Hematopoietic multipotent progenitor cell (in vitro differentiated cells): ENCODE measurements around the gene ZNF616. TPM values are rescaled to one million over a fixed set of nuclear protein-coding genes. Genes with fewer than 3 reads are reported as not detected.

Experiments used
- DNase-seq, 3 donors: peaks; one replicate each; pipeline ENCODE4 v3.0.0-alpha.2; 2011 to 2015; ENCODE audit warnings: low read depth in 2 of 3, low spot score in 2 of 3
- total RNA-seq: library from RNA; depleted of rRNA; stranded (reverse); fragments of >200 nt; gene quantifications from one replicate; pipeline ENCODE4 v1.2.3, GENCODE V29; 2012

The ZNF616 gene
- 4.0 TPM for total RNA-seq

DNA sequence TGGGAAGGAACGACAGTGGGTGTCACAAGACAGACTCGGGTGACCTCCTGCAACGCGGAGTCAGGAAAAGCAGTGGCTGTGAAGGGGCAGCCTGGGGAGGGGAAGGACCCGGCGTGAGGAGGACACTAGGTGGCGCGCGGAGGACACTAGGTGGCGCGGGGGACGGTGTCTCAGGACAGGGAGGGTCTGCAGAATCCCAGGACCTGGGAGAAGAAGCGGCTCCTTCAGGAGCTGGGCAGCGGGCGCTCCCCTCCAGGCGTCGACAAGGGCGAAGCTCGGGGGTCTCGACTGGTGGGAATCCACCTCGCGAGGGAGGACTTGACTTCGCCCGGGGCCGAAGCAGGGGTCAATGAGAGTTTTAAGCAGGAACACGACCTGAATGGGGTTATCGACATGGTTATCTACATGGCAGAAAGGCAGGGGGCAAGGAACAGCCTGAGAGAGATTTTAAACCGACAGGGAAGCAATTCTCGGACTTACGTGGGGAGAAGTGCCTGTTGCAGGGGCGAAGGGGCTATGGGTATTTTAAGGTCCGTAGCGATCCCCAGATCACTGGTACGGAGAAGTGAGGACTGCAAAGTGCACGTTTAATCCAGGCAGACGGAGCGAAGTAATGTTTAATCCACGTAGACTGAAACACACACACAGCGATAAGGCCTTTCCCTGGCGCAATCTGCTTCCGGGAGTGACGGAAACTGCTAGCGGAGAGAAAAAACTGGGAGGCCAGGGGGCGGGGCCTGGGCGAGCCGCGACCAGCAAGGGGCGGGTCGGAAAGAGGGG lies at the start of gene ZNF616:
ZNF616 (minus strand) TSS at position 687 of the 780 bp plus-strand sequence. CDS start 9,426 bp downstream, outside the sequence.
- peak; percentile 83 to 97 (median 94) for DNase-seq

DNA sequence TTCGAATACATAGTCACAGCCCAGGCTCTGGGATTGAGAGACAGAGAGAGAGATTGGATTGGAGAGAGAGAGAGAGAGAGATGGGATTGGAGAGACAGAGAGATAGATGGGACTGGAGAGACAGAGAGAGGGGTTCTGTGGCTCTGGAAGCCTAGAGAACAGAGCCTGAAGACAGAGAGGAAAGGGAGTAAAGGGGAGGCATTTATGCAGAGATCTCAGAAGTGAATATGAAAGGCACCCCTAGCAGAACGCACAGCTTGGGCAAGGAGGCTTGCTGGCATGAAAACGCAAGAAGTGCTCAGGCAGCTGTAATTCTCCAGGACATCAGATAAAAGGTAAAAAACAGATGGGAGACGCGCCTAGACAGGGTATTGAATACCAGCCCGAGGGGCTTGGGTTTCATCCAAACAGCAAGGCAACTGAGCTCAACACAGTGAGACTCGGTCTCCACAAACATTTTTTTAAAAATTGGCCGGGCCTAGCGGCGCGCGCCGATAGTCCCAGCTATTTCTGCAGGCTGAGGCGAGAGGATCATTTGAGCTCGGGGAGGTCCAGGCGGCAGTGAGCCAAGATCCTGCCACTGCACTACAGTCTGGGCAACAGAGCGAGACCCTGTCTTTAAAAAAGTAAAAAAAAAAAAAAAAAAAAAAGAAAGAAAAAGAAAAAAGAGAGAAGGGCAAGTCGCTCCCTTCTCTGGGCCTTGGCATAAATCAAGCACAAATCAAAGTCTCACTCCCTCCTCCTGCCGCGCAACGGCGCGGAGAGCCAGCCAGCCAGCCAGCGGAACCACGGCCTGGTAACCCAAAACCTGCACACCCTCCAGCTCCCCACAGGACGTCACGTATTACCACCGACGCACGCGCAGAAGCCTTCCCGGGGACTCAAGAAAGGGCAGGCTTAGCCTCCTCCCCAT lies 49.3 kb upstream of the ZNF616 start:
- peak in 1 of 3 donors; percentile 9 for DNase-seq

DNA sequence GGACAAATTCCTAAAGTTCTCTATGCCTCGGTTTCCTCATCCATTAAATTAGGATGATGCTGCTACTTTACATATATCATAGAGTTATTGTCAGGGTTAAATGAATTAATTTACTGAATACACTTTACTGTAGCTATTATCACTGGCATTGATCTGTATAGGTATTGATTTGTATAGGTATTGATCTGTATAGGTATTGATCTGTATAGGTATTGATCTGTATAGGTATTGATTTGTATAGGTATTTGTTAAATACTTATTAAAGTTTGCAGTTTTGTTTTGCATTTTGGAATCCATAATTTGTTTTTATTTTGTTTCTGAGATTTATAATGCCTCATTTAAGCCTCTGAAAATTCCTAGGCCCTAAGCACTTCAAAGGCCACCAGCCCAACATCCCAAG lies 47.7 kb upstream of the ZNF616 start:
- DNase-seq, result no peak

DNA sequence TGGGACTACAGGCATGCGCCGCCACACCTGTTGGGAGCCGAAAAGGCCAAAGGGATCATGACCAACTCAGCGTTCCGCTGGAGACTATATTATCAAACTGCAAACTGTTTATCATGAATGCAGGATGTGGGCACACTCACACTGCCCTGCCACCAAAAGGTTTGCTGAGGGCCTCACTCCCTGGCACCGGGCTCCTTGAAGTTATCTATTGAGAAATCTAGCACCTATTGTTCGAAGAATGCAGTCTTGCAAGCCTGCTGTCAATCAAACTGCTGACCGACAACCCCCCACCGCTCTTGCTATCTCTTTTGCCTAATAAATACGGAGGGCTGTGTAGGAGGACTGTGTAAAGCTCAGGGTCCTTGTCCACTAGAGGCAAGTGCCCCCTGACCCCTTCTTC lies 36.8 kb upstream of the ZNF616 start:
- no peak for DNase-seq

DNA sequence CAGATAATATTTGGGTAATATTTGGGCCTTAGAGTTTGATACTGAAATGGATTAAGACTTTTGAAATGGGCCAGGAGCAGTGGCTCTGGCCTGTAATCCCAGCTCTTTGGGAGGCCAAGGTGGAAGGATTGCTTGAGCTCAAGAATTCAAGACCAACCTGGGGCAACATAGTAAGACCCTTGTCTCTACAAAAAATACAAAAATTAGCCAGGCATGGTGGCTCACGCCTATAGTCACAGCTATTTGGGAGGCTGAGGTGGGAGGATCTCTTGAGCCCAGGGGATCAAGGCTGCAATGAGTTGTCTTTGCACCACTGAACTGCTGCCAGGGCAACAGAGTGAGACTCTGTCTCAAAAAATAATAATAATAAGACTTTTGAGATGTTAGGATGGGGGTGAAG lies 32.6 kb upstream of the ZNF616 start:
- DNase-seq, result no peak

DNA sequence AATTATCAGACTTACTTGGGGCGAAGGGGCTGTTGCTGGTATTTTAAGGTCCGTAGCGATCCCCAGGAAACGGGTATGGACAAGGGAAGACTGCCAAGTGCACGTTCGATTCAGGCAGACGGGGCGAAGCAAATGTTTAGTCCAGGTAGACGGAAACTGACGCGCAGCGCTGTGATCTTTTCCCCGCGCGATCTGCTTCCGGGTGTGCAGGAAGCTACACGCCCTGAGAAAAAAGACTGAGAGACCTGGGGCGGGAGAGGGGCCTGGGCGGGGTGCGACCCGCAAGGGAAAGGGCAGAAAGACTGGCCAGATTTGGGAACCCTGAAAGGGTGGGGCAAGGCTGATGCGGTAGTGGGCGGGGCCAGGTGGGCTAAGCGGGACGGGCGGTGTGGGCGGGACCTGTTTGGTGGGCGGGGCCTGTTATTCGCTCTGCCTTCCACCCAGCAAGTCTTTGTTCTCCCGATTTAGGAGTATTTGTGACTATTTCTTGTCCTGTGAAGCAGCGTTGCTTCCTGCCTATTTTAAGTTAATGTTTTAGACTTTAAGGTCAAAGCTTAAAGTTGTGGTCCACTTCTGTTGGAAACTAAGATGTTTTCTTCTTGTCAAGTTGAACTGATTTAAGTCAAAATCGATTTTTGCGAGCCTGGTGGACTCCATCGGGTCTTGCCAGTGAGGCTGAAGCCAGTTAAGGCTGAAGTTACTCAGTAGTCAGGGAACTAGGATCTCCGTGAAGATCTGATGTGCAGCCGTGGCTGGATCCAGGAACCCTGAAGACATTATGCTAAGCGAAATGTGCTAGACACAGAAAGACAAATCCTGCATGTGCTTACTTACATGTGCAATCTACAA lies 31.8 kb upstream of the ZNF616 start, which contains the start of gene ZNF836:
ZNF836 (minus strand) TSS at position 301 of the 849 bp plus-strand sequence. CDS start 3,549 bp downstream, outside the sequence.
- peak; percentile 82 to 86 (median 82) for DNase-seq

DNA sequence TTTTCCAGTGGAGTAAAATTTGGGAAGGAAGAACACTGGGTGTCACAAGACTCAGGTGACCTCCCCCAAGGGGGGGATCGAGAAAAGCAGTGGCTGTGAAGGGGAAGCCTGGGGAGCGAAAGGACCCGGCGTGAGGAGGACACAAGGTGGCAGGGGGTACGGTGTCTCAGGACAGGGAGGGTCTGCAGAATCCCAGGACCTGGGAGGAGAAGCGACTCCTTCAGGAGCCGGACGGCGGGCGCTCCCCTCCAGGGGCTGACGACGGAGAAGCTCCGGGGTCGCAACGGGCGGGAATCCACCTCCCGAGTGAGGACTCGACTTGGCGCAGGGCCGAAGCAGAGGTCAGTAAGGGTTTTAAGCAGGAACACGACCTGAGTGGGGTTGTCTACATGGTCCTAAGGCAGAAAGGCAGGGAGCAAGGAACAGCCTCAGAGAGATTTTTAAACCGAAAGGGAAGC lies 31.2 kb upstream of the ZNF616 start:
- peak in 1 of 3 donors; percentile 11 for DNase-seq

DNA sequence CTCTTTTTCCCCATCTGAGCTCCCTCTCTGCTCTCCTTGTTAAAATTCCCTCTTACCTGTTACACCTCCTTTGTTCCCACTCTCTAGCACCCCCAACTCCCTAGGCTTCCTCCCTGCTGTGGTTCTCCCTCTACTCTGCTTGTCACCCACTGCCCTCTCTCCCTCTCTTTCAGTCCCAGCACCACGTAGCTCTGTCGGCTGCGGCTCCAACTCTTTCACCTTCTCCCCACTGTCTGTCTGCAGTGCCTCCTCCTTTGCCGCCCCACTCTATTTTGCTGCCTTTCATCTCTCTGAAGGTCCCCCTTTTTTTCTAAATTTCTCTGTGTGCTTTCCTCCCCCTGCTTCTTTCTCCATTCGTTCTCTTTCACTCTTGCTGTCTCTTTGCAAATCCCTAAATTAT lies 30.6 kb upstream of the ZNF616 start:
- DNase-seq, result no peak

DNA sequence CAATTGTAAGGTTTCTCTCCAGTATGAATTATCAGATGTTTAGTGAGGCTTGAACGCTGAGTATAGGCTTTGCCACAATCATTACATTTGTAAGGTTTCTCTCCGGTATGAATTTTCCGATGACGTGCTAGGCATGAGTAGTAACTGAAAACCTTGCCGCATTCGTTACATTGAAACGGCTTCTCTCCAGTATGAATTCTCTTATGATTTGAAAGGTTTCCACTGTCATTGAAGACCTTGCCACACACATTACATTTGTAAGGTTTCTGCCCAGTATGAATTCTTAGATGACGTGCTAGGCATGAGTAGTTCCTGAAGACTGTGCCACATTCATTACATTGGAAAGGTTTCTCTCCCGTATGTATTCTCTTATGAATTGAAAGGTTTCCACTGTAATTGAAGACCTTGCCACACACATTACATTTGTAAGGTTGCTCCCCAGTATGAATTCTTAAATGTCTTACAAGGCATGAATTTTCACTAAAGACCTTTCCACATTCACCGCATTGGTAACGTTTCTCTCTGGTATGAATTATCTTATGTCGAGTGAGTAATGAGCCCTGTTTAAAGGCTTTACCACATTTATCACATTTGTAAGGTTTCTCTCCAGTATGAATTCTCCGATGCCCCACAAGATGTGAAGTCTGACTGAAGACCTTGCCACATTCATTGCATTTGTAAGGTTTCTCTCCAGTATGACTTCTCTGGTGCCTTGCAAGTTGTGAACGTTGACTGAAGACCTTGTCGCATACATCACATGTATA lies 16.0 kb upstream of the ZNF616 start:
- DNase-seq, result no peak

DNA sequence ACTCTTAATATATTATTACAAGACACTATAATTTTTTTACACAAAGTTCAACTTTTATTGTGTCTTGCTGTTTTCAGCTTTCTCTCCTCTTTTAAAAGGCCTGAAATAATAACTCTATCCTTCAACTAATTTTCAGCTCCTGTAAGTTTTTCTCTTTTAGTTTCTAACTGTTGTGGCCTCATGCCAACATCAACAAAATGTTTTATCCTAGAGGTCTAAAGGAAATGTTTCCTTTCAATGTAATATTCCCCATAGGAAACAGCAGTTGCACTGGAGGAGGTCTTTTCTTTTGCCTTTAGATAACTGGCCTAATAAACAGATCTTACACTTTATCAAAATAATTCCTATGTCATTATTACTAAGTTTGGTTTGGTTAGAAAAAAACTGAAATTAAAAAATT lies 8.5 kb upstream of the ZNF616 start:
- no peak for DNase-seq

DNA sequence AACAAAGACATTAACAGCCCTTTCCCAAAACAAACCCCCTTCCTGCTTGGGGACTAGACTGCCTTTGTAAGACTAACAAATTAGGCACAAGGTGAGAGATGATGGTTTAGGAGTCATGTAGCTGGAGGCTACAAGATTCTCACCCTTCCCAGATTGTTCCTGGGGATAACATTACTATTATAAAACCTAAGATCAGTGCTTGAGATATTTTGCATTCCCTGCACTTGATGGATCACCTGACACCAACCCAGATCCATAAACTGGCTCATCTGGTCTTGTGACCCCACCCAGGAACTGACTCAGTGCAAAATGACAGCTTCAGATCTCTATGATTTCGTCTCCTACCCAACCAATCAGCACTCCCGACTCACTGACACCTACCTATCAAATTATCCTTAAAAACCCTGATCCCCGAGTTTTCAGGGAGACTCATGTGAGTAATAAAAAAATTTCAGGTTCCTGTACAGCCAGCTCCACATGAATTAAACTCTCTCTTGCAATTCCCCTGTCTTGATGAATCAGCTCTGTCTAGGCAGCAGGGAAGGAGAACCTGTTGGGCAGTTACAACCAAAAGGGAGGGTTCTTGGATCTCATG lies 2.4 kb upstream of the ZNF616 start:
- DNase-seq, result no peak

DNA sequence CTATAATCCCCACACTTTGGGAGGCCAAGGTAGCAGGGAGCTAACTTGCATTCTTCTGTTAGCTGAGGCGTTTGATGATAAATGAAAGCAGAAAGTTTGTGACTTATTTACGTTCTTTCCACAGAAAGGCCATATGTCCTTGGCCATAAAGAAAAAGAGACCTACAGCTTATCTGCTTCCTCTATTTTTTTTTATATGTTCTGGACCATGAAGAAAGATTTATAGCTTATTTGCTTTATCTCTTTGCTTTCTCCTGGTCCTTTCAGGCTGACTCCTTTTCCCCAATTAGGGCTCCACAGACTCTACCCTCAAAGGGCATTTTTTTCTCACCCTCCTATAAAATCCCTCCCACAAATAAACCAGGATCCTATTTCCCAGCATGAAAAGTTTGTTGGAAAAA lies 1.5 kb upstream of the ZNF616 start:
- no peak for DNase-seq

DNA sequence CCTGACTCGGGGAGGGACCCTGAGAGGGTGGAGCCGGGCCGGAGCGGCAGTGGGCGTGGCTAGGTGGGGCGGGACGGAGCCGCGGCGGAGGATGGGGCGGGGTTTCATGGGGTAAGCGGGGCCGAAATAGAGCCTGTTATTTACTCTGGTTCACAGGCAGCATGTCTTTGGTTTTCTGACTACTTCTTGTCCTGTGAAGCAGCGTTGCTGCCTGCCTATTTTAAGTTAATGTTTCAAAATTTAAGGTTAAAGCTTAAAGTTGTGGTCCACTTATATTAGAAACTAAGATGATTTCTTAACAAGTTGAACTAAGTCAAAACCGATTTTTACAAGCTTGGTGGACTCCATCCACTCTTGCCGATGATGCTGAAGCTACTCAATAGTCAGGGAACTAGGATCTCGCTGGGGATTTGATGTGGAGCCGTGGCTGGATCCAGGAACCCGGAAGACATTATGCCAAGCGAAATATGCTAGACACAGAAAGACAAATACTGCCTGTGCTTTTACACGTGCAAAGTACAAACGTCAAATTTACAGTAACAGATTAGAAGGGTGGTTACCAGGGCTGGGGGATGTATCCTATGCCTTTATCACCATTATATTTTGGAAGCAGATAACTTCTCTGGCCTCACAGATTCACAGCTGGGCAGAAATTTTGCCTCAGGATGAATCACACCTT lies 433 bp upstream of the ZNF616 start:
- no peak for DNase-seq

DNA sequence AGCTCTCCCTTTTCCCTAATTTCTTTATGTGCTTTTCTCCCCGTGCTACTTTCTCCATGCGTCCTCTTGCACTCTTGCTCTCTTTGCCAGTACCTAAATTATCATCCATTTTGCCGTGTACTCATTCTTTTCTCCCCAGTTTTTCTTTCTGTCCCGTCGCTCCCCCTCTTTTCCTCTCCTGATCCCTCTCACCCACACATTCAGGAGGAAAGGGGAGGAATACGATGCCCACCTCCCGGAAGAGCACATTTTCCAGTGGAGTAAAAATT lies 821 bp downstream of the ZNF616 start:
- DNase-seq, result no peak

DNA sequence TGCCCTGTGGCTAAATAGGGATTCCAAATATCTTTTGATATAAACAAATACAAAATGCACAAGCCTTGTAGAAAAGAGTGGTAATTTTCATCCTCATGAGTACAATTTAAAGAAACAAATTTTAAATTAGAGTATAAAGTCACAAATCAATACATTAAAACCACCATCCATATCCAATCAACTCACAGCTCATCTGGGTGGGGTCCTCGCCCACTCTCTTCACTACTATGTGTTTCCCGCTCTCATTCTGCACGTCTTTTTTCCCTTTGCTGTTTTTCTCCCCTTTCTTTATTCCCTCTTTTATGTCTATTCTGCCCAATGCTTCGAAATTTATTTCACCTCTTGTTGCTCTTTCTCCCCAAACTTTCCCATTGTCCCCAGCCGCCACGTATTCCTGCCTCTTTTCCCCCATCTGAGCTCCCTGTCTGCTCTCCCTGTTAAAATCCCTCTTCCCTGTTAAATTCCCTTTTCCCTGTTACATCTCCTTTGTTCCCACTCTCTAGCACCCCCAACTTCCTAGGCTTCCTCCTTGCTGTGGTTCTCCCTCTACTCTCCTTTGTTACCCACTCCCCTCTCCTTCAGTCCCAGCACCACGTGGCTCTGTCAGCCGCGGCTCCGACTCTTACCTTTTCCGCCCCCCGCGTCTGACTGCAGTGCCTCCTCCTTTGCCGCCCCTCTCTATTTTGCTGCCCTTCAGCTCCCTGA lies 1.3 kb downstream of the ZNF616 start:
- DNase-seq, result peak in 2 of 3 donors; percentile 30 to 46

DNA sequence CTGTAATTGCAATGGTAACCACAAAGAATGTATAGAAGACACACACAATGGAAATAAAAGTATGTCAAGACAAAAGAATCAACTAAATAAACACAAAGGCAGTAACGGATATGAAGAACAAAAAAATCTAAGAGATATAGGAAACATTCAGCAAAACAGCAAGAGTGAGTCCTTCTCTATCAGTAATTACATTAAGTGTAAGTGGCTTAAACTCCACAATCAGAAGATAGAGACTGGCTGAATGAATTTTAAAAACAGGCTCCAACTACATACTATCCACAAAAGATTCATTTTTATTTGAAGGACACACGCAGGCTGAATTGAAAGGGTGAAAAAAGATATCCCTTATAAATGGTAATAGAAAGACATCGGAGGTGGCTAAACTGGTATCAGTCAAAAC lies 19.5 kb downstream of the ZNF616 start:
- DNase-seq, result no peak

DNA sequence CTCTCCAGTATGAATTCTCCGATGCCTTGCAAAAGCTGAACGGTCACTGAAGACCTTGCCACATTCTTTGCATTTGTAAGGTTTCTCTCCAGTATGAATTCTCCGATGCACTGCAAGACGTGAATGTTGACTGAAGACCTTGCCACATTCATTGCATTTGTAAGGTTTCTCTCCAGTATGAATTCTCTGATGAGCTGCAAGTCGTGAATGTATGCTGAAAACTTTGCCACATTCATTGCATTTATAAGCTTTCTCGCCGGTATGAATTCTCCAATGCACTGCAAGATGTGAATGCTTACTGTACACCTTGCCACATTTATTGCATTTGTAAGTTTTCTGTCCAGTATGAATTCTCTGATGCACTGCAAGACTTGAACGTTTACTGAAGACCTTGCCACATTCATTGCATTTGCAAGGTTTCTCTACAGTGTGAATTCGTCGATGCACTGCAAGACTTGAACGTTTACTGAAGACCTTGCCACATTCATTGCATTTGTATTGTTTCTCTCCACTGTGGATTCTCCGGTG lies 24.1 kb downstream of the ZNF616 start:
- no peak for DNase-seq

DNA sequence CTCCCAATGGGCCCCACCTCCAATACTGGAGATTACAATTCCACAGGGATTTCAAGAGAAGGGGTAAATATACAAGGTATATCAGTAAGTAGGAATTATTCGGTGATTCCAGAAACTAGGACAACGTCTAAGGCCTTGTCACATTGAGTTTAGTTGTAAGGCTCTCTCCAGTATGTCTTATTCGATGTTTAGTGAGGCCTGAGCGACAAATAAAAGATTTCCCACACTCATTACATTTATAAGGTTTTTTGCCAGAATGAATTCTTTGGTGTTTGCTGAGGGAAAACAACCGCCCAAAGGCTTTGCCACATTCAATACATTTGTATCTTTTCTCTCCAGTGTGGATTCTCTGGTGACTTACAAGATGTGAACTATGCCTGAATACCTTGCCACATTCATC lies 25.0 kb downstream of the ZNF616 start:
- DNase-seq, result no peak
